Activated CD4-positive, alpha-beta T cell treated with anti-CD3 and anti-CD28 coated beads, Interleukin-2, amount 50 U/mL, for 4 hours (primary cell): ENCODE measurements around the gene PARP6.

Experiments used
- DNase-seq, 2 experiments: peaks; one replicate each; pipeline ENCODE4 v3.0.0-alpha.2; 2020

PARP6 gene, protein sequence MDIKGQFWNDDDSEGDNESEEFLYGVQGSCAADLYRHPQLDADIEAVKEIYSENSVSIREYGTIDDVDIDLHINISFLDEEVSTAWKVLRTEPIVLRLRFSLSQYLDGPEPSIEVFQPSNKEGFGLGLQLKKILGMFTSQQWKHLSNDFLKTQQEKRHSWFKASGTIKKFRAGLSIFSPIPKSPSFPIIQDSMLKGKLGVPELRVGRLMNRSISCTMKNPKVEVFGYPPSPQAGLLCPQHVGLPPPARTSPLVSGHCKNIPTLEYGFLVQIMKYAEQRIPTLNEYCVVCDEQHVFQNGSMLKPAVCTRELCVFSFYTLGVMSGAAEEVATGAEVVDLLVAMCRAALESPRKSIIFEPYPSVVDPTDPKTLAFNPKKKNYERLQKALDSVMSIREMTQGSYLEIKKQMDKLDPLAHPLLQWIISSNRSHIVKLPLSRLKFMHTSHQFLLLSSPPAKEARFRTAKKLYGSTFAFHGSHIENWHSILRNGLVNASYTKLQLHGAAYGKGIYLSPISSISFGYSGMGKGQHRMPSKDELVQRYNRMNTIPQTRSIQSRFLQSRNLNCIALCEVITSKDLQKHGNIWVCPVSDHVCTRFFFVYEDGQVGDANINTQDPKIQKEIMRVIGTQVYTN

DNA sequence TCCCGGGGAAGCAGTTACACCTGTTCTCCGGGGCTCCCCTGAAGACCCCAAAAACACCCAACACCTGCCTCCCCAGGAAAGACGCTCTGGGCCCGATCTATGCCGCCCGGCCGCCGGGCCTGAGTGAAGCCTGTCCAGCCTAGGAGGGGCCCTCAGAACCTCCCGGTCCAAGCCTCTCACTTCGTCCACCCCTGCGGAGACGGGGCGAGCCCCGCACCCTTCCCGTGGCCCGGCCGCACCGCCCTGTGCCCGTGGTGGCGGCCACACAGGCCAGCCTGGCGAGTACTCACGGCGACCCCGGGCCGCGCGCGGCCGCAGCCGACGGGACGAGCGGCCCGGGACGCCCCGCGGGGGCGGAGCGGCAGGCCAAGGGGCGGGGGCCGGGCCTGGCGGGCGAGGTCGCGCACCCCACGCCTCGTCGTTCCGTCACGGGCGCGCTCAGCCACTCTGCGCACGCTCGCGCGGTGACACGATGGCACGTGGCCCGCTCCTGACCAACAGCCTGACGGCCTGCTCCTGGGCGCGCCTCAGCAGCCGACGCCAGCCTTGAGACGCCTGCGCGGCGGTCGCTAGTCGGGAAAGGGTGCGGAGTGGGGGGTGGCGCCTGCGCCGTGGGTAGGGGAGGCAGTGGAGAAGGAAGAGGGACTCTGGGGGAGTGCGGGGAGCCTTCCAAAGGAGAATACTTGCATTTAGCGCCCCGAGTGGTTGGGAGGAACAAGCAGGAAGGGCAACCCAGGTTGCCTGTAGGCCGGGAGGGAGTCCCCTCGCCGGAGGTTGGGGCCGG is at the start of gene PARP6:
Gene PARP6 (minus strand): TSS at position 342 of the 784 bp plus-strand sequence. CDS start 5,077 bp downstream, outside the sequence.
- DNase-seq: peak; percentile 98 to 99

DNA sequence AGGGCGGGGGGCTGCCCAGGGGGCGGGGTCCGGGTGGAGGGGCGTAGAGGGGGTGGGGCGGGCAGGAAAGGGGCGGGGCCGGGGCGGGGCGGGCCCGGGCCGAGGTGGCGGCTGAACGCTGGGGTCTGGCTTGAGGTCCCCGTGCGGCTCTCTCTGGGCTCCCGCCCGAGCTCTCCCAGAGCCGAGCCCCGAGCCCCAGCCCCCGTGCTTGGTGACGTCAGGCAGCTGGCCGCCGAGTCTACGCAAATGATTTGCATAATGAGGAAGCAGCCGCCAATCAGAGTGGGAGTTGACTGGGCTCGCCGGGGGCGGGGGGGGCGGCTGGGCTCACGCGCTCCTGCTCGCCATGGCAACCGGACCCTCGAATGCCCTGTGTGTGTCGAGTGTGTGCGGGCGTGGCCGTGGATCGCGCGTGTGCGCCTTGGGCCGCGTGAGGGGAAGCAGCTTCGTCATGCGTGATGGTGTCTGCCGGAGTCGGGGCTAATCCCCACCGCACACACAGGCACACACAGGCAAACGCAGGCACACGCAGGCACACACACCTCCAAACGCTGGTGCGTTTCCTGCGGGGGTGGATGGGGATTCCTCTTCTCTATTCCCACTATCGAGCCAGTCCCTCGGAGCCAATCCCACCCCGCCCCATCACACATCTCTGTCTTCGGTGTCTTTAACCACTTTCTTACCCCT is 47.8 kb upstream of the PARP6 start, which contains the start of gene CELF6:
Gene CELF6 (minus strand): TSS at position 173 of the 687 bp plus-strand sequence. CDS start 283 bp downstream, outside the sequence.
- peak; percentile 67 to 73 for DNase-seq

DNA sequence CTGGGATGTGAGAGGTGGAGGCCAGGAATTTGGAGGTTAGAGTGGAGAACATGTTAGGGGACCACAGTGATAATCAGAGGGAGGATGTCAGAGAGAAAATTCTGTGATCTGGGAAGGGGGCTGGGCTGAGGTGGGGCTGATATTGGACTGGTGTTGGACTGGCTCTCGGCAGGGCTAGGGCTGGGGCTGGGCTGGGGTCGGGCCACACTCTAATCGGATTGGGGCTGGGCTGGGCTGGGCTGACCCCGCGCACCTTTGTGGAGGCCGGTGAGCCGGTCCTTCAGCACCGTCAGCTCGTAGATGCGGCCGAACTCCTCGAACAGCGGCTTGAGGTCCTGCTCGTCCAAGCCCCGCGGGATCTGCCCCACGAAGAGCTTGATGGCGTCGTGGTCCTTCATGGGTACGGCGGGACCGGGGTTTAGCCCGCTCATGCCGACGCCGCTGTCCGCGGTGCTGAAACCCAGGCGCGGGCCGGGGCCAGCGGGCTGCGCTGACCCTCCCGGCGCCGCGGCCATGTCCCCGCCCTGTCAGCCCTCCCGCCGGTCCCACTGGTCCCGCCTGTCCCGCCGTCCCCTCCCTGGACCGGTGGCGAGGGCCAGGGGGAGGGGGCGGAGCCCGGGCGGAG is 47.1 kb upstream of the PARP6 start:
- peak; percentile 6 to 16 for DNase-seq

DNA sequence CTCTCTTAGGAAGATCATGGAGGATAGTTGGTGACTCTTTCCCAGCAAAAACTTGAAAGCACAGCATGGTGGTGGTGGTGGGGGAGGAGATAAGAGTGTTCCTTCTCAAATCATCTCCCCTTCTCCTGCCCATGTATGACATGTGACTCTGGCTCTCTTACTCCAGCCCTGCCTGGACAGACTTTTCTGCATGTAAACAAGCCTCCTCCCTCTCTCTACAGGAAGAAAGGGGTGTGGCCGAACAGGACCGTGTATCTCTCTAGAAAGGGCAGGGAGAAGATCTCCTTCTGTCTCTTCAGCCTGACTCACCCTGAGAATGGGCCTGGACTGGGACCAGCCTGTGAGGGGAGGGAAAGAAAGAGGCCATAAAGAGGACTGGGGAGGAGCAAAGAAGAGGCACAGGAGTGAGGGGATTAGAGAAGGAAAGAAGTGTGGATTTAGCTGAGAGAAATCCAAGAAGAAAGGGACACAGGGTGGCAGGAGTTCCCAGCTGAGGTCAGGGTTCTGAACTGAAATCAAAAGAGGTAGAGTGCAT is 46.1 kb upstream of the PARP6 start:
- DNase-seq: no peak

DNA sequence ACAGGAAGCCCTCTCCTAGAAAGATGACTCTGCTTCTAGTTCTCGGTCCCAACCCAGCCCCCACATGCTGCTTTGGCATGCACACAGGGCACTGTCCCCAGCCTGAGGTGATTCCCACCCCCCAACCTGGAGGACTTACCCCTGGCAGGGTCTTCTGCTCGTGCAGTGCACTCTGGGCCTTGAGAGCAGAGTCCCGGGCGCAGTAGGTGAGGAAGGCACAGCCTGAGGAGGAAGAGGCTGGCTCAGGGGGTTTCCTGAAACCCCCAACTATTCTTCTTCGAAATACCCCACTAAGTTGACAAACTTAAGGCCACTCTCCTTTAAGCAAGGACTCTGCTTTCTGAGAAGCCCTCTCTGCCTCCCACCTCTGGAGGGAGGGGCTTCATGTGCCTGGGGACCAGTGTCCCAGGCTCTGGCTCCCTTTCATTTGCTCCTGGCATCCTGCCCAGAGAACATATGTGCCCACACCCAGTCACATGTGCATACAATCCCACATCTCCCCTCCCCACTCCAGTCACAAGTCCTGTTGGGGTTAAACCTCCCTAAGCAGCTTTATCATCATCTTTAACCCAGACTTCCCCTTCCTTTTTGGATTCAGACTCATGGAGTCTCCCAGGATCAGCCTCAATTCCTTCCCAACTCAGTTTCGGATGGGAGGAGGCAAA is 43.5 kb upstream of the PARP6 start:
- no peak for DNase-seq

DNA sequence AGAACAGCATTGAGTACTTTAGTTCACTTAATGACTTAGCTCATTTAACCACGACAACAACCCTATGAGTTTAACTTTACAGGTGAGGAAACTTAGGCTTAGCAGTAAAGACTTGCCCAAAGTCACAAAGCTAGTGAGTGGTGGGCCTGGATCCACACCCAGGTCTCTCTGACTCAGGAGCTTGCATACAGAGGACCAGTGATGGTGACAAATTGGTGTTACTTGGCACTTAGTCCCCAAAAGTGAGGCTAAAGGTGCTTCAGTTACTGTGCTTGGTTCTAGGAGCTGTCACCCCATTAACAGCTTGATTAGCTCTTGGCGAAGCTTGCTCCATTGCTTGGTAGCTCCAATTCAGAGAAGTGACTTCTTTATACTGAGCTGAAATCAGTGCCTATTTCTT is 41.5 kb upstream of the PARP6 start:
- no peak for DNase-seq

DNA sequence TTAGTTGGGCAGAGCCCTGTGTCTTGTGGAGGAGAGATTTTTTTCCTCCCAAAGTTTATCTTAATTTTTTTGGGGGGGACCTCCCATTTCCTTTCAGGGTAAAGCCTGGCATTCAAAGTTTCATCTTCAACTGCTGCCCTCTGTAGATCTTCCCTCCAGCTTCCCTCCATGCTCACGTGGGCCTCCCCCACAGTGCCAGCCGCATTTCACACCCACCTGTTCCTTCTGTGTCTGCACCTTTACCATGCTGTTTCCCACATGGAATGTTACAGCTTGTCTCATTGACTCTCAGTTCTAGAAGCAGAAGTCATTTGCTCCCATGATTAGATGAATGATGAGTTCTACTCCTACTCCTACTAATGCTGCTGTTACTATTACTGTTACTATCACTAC is 41.1 kb upstream of the PARP6 start:
- no peak for DNase-seq

DNA sequence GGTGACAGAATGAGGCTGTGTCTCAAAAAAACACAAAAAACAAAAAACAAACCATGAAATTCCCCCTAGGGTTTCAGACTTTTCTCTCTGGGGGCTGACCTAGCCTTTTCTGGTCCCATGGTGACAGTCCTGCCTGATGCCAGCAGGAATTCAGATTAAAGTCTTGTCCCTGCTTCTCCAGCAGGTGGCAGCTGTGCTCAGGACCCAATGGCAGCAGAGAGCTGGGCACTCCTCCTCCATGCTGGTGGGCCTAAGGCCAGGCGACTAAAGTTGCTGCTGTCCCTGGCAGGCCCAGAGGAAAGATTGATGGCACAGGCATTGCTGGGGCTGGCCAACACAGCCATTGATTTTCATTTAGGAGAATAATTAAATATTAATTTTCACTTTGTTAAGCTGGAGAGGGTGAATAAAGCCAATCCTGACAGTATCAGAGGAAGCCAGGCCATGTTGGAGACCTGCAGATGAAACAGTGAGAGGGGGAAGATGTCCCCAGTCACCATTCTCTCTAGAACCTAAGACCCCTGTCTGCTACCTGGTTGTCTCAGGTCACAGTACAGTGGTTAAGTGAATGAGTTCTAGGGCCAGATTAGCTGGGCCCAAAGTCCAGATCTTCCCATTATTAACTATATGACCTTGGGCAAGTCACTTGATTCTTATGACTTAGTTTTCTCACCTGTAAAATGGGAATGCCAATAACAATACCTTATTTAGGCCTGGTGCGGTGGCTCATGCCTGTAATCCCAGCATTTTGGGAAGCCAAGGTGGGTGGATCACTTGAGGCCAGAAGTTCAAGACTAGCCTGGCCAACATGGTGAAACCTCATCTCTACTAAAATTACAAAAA is 40.5 kb upstream of the PARP6 start:
- peak; percentile 51 to 53 for DNase-seq

DNA sequence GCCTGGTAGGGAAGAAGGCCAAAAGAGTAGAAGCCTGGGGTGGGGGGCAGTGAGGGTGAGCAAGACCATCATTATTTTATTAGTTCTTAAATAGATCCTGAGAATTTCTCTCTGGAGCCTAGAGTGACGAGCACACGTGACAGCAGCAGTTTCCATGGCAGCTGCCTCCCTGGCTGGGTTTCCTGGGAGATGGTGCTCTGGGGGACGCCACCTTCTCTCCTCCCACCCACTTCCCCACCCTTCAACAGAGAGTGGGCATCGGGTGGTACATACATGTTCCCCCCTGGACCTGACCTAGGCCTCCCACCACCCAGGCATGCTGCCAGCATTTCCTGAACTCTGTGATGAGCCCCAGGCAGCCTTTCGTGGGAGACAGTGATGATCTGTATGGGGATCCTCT is 34.7 kb upstream of the PARP6 start:
- no peak for DNase-seq

DNA sequence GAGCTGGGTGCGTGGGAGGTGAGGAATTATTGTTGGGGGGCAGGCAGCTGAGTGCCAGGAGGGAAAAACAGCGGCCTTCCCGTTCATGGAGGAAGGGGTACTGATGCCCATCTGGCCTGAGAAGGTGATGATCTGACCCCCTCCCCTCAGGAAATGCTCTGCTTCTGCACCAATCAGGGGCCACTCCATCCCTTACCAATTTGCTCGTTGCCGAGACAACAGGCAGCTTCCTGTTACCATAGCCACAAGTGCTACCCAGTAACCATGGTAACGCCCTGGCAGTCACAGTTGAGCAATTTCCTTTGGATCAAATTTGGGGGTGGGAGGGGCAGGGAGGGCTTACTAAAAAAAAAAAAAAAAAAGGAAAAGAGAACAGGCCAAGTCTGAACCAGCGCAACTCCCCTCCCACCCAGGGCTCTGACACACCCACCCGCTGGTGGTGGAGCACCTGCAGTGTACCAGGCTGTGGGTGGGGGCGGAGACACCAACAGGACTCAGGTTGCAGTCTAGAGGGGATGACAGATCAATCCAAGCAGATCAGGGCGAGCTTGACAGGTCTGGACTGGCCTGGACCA is 33.9 kb upstream of the PARP6 start:
- DNase-seq: peak; percentile 15 to 32

DNA sequence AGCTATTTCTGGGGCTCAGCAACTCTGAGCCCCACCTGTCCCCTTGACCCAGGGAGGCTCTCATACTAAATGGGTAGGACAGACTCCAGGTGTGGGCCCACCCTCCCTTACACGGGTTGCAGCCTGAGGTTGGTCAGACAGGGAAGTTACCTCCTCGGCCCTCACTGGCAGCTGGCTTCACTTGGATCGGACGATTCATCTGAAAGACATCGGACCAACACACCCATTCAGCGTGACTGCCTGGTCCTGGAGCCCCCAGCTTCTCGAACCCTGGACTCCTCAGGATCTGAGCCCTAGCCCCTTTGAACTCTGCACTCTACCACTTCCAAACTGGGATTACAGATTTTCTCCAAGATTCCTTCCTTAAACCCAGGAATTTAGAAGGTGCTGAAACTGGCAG is 32.2 kb upstream of the PARP6 start:
- no peak for DNase-seq

DNA sequence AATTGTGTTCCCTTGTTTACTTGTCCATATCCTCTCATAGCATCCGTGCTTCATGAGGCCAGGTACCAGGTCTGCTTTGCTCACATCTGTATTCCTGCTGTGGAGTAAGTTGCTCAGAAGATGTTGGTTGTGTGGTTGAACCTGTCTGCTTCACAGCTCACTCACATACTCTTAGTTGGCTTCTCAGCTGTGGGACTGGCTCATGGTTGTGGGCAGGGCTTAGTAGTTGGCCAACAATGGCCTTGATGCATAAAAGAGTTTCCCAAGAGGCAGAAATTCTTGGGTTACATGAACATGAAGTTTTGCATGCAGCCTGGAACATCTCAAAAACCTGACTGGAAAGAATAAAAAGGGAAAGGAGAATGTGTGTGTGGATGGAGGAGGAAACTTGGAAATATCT is 30.6 kb upstream of the PARP6 start:
- no peak for DNase-seq

DNA sequence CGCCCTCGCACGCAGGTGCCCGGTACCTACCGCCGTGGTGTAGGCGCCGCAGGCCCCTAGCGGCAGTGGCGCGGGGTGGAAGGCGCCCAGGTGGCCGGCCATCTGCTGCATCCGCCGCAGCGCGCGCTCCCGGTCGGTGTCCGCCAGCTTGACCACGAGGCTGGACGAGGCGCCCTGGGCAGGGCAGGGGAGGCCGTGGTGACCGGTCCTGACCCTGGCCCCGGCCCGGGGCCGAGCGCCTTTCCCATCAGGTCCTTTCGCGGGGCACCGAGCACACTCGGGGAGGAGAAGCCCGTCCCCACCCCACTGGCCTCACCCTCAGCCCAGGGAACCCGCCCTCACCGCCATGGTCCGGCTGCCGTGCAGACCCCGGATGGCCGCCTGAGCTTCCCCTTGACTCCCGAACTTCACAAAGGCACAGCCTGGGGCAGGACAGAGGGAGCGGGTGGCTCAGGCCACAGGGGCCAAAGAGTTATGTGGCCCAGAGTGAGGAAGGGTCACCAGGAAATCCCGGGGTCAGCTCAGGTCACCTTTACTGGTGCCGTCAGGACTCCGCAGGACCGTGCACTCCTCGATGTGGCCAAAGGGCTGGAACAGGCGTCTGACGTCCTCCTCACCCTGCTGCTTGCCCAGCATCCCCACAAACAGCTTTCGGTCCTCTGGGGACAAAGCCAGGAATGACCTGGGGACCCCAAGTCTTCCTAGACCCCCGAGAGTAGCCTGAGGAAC is 17.4 kb upstream of the PARP6 start:
- no peak for DNase-seq

DNA sequence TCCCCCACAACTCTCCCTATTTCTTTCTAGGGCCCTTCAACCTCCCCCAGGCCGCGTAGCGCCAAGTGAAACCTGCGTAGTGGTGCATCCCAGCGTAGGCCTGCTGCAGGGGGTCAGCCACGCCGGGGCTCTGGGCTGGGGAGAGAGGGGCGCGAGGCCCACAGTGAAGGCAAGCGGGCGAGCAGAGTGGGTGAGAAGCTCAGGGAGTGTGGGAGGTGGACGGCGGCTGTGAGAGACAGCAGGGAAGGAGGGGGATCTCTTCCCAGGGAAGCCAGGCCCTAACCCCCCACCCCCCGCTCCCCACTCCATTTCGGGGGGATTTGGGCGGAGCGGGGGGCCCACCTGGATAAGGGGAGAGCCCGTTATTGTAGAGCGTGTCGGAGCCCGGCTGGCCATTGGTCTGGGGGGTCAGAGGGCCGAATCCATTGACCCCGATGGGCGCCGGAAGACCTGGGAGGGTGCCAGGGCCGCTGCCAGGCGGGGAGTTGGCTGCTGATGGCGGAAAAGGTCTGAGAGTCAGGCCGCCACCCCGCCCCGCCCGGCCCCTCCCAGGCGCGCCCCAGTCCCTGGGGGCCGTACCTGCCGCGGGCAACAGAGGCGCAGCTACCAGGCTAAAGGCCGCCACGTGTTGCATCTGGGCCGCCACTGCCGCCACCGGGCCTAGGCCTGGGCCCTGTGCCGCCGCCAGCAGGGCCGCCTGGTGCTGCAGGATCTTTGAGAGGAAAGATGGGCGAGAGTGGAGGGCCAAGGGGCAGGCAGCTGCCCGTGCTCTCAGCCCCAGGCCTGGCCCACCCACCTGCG is 16.6 kb upstream of the PARP6 start:
- no peak for DNase-seq

DNA sequence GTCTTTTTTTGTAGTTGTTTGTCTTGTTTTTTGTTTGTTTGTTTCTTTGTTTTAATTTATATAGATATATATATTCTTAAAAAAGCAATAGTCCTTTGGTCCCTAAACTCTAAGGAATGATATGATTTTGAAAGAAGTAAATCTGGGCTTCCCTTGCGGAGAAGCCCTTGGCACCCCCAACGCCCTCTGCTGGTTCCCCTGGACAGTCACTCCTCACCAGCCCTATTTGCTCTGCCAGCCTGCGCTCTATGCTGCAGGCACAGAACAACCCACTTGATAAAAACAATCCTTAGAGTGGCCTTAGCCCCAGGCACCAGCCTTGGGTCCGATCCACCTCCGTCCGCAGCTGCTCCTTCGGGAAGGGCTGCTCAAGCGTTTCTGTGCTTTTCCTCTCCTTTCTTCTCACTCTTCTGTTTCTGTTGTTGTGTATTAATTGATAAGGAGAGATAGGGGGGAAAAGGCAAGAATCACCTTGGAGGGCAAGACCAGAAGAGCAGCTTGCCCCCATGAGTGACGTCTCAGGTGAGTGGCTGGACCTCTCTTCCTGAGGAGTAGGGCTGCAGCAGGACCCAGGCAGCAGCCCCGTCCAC is 13.7 kb upstream of the PARP6 start:
- peak; percentile 43 to 52 for DNase-seq

DNA sequence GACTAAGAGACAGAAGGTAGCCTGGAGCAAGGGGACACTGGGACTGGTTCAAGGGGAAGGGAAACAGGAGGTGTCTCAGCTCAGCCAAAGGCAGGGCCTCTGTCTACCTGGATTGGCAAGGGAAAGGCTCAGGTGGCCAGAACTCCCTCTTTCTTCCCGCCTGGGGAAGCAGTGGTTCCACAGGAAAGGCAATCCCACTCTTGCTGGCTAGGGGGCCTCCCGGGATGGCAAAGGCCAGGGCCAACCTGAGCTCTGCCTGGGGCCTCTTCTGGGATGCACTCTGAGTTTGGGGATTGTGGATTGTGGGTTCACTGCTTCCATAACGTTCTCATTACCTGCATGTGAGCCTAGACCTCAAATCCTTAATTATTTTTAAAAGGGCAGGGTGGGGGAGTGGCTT is 13.0 kb upstream of the PARP6 start:
- DNase-seq: no peak

DNA sequence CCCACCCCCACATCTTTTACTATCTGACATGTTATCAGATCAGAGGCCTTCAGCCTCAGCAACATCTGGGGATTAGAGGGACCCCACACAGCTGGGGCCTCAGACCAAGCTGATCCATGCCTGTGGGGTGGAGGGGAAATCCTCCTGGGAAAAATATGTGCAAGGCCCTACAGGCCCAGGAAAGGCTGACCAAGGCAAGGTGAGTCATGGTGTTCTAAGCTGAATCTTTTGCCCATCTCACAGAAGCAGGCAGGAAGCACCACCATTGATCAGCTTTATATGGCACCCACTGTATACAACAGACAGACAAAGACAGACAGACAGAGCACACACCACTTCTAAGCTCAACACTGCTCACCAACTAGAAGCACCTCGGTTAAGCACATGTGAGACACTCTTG is 12.4 kb upstream of the PARP6 start:
- DNase-seq: no peak

DNA sequence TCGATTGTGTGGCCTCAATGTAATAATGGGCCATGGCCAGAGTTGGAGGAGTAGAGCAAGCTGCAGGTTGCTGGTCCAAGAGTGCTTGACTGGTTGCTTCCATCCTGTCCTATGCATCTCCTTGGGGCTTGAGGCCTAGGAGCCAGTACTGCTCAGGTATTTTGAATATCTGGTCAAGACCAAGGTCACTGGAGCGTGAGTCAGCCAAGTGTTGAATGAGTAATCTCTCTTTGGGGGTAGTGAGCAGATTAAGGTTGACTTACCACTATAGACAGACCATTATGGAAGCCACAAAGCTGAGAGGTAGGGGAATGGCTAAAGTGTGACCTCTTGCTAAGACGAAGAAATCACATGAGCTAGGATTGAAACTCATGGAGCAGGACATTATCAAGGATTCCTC is 9.4 kb upstream of the PARP6 start:
- no peak for DNase-seq
